ENCODE data around the gene SUGCT.

SUGCT gene

DNA sequence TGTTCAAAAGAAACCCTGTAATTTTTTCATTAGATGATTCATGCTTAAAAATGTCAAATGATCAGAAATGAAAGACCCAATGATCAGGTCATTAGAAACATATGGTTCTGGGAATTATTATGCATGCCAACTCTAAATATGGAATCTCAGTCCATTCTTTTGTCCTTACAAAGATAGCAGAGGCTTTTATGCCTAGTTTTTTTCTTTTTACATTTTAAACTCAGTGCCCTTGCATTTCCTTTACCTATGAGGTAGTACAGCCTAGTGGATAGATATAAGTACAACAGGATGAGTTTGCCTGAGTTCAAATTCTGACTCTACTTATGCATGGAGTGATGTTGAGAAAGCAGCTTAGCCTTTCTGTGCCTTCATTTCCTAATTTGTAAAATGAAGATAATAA, 392.9 kb downstream of the SUGCT start:
- no peak for DNase-seq (ENCODE audit: low spot score)
- Histone ChIP-seq H3K27ac (peak overlapping the region in 1 of 2 donors; percentile 44), H3K4me3 (no peak overlapping the region)
- TF ChIP-seq CTCF (IDR thresholded peaks at IDR 0.05) = no peak

DNA sequence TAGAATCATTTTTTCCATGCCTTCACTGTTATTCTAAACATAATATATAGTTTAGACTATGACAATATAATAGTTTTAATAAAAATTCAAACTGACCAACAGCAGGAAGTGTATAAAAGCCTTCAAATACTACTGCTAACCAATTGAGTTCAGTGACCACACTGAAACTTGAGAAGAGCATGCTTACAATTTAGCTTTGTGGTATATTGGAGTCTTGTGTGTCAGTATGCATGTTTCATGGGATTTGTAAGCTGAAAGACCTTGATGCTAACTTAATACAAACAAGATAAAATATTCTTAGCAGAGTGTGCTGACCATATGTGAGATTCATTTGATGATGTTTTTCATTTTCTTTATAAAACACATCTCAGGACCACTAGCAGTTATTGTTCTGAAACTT, 395.5 kb downstream of the SUGCT start:
- Histone ChIP-seq H3K27ac (no peak overlapping the region), H3K4me3 (no peak overlapping the region)
- TF ChIP-seq CTCF (IDR thresholded peaks at IDR 0.05) = no peak
- DNase-seq (ENCODE audit: low spot score) = no peak

DNA sequence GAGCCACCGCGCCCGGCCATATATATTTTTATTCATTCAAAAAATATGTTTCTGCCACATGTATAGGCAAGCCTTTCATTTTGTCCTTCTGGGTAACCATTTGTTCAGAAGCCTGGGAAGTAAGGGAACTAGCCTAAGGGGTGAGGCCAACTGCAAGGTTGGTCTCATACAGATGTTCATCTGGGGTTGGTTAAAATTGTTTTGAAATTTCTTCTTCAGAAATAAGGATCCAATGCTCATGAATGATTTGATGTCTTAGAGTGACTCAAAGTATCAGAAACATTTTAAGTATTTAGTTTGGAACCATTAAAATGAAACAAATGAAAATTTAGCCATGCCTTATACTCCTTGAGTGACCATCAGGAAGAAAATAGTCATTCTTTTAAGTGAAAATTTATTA, 397.2 kb downstream of the SUGCT start:
- DNase-seq (ENCODE audit: low spot score) = no peak
- Histone ChIP-seq H3K27ac (no peak overlapping the region), H3K4me3 (no peak overlapping the region)
- no peak for TF ChIP-seq CTCF (IDR thresholded peaks at IDR 0.05)

DNA sequence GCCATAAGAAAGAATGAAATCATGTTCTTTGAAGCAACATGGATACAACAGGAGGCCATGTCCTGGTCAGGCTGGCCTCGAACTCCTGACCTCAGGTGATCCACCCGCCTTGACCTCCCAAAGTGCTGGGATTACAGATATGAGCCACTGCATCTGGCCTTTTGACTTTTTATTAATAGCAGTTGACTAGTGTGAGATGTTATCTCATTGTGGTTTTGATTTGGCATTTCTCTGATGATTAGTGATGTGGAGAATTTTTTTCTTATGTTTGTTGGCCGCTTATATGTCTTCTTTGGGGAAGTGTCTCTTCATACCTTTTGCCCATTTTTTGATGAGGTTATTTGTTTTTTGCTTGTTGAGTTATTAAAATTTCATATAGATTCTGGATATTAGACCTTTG, 400.9 kb downstream of the SUGCT start:
- H3K4me3 ChIP-seq = no peak overlapping the region
- no peak overlapping the region for H3K27ac ChIP-seq
- DNase-seq (ENCODE audit: low spot score) = no peak
- TF ChIP-seq CTCF (IDR thresholded peaks at IDR 0.05) = no peak

DNA sequence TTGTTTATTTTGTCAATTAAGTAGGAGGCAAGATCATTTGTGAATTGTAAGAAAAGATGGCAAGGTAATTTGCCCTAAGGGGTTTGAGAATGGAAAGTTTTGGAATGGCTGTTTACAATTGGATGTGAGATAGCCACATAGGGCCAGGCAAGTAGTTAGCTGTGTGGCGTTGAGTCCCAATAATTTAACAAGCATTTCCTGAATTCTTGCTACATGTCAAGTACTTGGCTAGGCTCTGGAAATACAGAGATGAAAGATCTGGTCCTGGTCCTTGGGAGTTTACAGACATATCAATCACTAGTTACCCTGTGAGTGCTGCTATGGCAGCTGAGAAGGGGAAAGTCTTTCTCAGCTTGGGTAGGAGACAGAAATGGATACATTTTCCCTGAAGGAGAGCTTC, 401.6 kb downstream of the SUGCT start:
- H3K27ac ChIP-seq = peak overlapping the region in 1 of 2 donors; percentile 60
- no peak for TF ChIP-seq CTCF (IDR thresholded peaks at IDR 0.05)
- no peak for DNase-seq (ENCODE audit: low spot score)

GRCh38 chr7:40538281-40538680, 403.5 kb downstream of the SUGCT start:
- no peak for DNase-seq (ENCODE audit: low spot score)
- TF ChIP-seq CTCF (IDR thresholded peaks at IDR 0.05) = no peak
- H3K4me3 ChIP-seq = no peak overlapping the region
- no peak overlapping the region for H3K27ac ChIP-seq

More for the DNA sequence above, 401.6 kb downstream of the SUGCT start:
- H3K4me3 ChIP-seq = peak overlapping the region; percentile 21

DNA sequence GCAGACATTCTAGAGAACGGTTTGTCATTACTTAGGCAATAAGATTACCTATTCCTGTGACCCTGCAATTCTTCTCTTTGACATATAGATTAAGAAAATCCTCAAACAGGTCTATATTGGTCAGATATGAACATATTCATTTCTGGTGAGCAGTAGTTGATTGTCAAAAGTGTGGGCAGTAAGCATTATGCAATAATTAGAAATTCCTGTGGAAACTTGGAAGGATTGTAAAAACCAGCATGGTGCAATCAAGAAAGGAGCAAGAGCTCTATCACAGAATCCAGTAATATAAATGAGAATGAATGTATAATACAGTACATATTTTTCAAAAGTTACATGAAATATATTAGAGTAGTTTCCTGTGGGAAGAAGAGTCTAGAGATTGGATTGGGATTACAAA, 406.5 kb downstream of the SUGCT start:
- DNase-seq (ENCODE audit: low spot score) = no peak
- Histone ChIP-seq H3K27ac (no peak overlapping the region), H3K4me3 (no peak overlapping the region)
- no peak for TF ChIP-seq CTCF (IDR thresholded peaks at IDR 0.05)

Measured in coronary artery (tissue), 2 donors.